ENCODE data around the gene PFN3.
"Not testable (repeated sequence)": the region's sequence is repeated elsewhere in the genome, so short reads cannot be mapped to it uniquely, and the experiment has no call there.

Gene PFN3

GRCh38 chr5:177383181-177383580, 17.3 kb downstream of the PFN3 start:
- no peak overlapping the region for H3K4me3 ChIP-seq (ENCODE audit: low read depth, low read length)
- TF ChIP-seq CTCF (IDR thresholded peaks at IDR 0.05; ENCODE audit: insufficient read depth, low read depth, low read length, missing control alignments), result no peak
- DNase-seq (ENCODE audit: low read depth), result no peak

- no peak overlapping the region for H3K4me3 ChIP-seq (ENCODE audit: low read depth, low read length)
- peak; percentile 17 for TF ChIP-seq CTCF (IDR thresholded peaks at IDR 0.05; ENCODE audit: insufficient read depth, low read depth, low read length, missing control alignments)
- peak; percentile 41 for DNase-seq (ENCODE audit: low read depth)
Observed at GRCh38 chr5:177382423-177383029, 17.9 kb downstream of the PFN3 start.

GRCh38 chr5:177380805-177381126, 19.7 kb downstream of the PFN3 start:
- DNase-seq (ENCODE audit: low read depth), result no peak
- TF ChIP-seq CTCF (IDR thresholded peaks at IDR 0.05; ENCODE audit: insufficient read depth, low read depth, low read length, missing control alignments), result no peak
- no peak overlapping the region for H3K4me3 ChIP-seq (ENCODE audit: low read depth, low read length)

GRCh38 chr5:177378884-177379883, 21.3 kb downstream of the PFN3 start:
- no peak overlapping the region for H3K4me3 ChIP-seq (ENCODE audit: low read depth, low read length)
- TF ChIP-seq CTCF (IDR thresholded peaks at IDR 0.05; ENCODE audit: insufficient read depth, low read depth, low read length, missing control alignments), result no peak
- DNase-seq (ENCODE audit: low read depth), result peak; percentile 76

- H3K4me3 ChIP-seq (ENCODE audit: low read depth, low read length), result no peak overlapping the region
- no peak for DNase-seq (ENCODE audit: low read depth)
- no peak for TF ChIP-seq CTCF (IDR thresholded peaks at IDR 0.05; ENCODE audit: insufficient read depth, low read depth, low read length, missing control alignments)
Observed at GRCh38 chr5:177377851-177378776, 22.3 kb downstream of the PFN3 start.

- no peak overlapping the region for H3K4me3 ChIP-seq (ENCODE audit: low read depth, low read length)
- TF ChIP-seq CTCF (IDR thresholded peaks at IDR 0.05; ENCODE audit: insufficient read depth, low read depth, low read length, missing control alignments), result no peak
- DNase-seq (ENCODE audit: low read depth), result no peak
Observed at GRCh38 chr5:177376107-177376506, 24.4 kb downstream of the PFN3 start.

GRCh38 chr5:177375516-177375915, 24.9 kb downstream of the PFN3 start:
- H3K4me3 ChIP-seq (ENCODE audit: low read depth, low read length), result not testable (repeated sequence)
- DNase-seq (ENCODE audit: low read depth), result peak; percentile 35

Data from GM12865 (cell line).